ENCODE data around the gene SORCS2. TPM values are rescaled to one million over a fixed set of nuclear protein-coding genes. Genes with fewer than 3 reads are reported as not detected.
A peak's percentile ranks its signal among the peaks of the same experiment; 100 is the strongest.

The SORCS2 gene
- total and polyA plus RNA-seq, 12 donors, result 0.67 to 15.5 (median 1.3) TPM

- no peak overlapping the region for H3K4me3 ChIP-seq
- H3K9me3 ChIP-seq (replicated peaks in 1 of 3), result no peaks in the 10 kb centered on the region
- no peaks in the 10 kb centered on the region for H3K27me3 ChIP-seq
- no peak for TF ChIP-seq CTCF (IDR thresholded peaks at IDR 0.05)
- no peak for TF ChIP-seq POLR2A (IDR thresholded peaks at IDR 0.05)
- DNase-seq, result no peak
- 69 to 80% (median 77%) methylated on average over 17 to 34 of the region's 34 CpGs for WGBS, 4 donors
- H3K36me3 ChIP-seq (replicated peaks in 1 of 2), result no peaks in the 10 kb centered on the region
- H3K27ac ChIP-seq, result peak overlapping the region in 1 of 5 donors; percentile 5
- intact Hi-C loops (cut with DNase I), result no loop called here
- no peaks in the 10 kb centered on the region for H3K4me1 ChIP-seq (replicated peaks in 1 of 2)
These were observed 93.1 kb downstream of the SORCS2 start for GRCh38 chr4:7285244-7286094.

DNA sequence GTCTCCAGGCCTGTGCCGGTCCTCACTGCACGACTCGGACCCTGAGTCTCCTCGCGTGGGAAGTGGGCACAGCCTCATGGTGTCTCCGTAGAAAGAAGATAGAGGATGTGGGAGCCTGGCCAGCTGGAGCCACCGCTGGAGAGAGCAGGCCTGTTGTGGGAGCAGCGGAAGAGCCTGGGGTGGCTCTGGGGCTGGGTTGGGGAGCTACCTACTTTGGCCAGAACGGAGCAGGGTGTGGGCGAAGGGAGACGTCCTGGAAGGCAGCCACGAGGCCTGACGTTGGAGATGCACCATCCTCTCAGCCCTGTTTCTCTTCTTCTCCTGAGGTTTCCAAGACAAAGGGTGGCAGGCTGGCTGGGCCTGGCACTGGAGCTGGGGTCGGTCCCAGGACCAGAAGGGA, 93.8 kb downstream of the SORCS2 start:
- WGBS, 4 donors, result 60 to 69% (median 64%) methylated on average over 12 to 14 of the region's 14 CpGs
- Histone ChIP-seq H3K4me1 (replicated peaks in 1 of 2) (no peaks in the 10 kb centered on the region), H3K9me3 (replicated peaks in 1 of 3) (no peaks in the 10 kb centered on the region), H3K27me3 (no peaks in the 10 kb centered on the region), H3K4me3 (no peak overlapping the region), H3K36me3 (replicated peaks in 1 of 2) (no peaks in the 10 kb centered on the region), H3K27ac (no peak overlapping the region)
- intact Hi-C loops (cut with DNase I), result no loop called here
- no peak for TF ChIP-seq CTCF (IDR thresholded peaks at IDR 0.05)
- no peak for TF ChIP-seq POLR2A (IDR thresholded peaks at IDR 0.05)
- DNase-seq, result no peak

DNA sequence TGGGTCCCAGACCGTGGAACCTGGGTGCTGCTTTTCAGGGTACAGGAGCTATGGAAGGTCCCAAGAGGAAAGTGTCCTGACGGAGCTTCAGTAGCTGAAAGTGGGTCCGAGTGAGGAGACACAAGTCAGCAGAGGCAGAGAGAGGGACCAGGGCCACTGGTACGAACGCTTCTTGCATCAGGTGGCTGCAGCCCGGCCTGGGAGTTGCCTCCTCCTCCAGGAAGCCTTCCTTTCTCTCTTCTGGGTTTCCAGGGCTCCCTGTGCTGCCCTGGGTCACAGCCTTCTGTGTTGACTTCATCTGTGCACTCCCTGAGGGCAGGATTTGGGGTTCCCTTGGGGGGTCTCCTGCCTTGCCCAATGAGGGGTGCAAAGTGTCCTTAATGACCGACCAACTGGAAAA, 94.5 kb downstream of the SORCS2 start:
- no peak for TF ChIP-seq CTCF (IDR thresholded peaks at IDR 0.05)
- no peak for TF ChIP-seq POLR2A (IDR thresholded peaks at IDR 0.05)
- no peak overlapping the region for H3K27ac ChIP-seq
- no peaks in the 10 kb centered on the region for H3K9me3 ChIP-seq (replicated peaks in 1 of 3)
- no peak overlapping the region for H3K4me3 ChIP-seq
- 77 to 88% (median 82%) methylated on average over 6 to 7 of the region's 7 CpGs for whole genome bisulfite sequencing, 4 donors
- no peaks in the 10 kb centered on the region for H3K36me3 ChIP-seq (replicated peaks in 1 of 2)
- H3K27me3 ChIP-seq, result no peaks in the 10 kb centered on the region
- intact Hi-C loops (cut with DNase I), result no loop called here
- DNase-seq, result no peak
- H3K4me1 ChIP-seq (replicated peaks in 1 of 2), result no peaks in the 10 kb centered on the region

DNA sequence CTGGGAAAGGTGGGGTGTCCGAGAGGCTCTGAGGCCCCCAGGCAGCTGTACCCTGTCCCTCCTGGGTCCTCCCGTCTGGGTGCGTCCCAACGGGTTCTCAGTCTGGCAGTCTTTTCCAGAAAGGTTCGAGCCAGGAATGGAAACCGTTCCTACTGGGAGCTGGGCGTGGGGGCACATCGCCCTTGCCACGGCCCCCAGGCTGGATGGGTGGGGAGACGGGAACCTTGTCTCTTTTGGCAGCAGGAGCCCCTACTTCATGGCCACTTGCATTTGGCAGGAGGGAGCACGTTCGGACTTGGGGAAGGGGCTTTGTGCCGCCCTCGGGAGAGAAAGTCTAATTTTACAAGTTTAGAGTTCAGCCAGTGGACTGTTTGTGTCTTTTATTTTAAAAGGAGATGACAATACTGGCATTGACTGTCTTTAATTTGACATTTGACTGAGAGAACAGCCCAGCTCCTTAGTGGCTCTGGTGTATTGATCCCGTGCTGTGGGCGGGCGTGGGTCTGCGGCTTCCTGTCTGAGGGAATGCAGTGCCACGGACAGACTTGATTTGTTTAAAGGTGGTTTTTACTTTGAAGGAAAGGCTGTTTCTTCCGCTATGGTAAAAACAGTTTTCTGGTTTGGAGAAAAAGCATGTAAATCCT, 95.1 kb downstream of the SORCS2 start:
- no peak for DNase-seq
- WGBS, 4 donors, result 63 to 78% (median 73%) methylated on average over 19 to 20 of the region's 20 CpGs
- Histone ChIP-seq H3K27ac (no peak overlapping the region), H3K4me1 (replicated peaks in 1 of 2) (no peaks in the 10 kb centered on the region), H3K27me3 (no peaks in the 10 kb centered on the region), H3K9me3 (replicated peaks in 1 of 3) (no peaks in the 10 kb centered on the region), H3K36me3 (replicated peaks in 1 of 2) (no peaks in the 10 kb centered on the region), H3K4me3 (no peak overlapping the region)
- intact Hi-C loops (cut with DNase I), result no loop called here
- TF ChIP-seq POLR2A (IDR thresholded peaks at IDR 0.05) (no peak), CTCF (IDR thresholded peaks at IDR 0.05) (no peak)
